H1 (cell line): ENCODE measurements around the gene PATJ. TPM values are rescaled to one million over a fixed set of nuclear protein-coding genes. Genes with fewer than 3 reads are reported as not detected.
A peak's percentile ranks its signal among the peaks of the same experiment; 100 is the strongest.

Source experiments
- CTCF ChIA-PET: fragments of 300-600 bp; sonication (Branson Sonifier 250); formaldehyde crosslinking; loops from one replicate; lab custom pipeline; 2021; ENCODE audit not compliant: partially characterized antibody; lab: Charles Lee
- POLR2A ChIA-PET: fragments of 300-600 bp; sonication (Branson Sonifier 250); formaldehyde crosslinking; loops from one replicate; lab custom pipeline; 2021; ENCODE audit warnings: inconsistent platforms; ENCODE audit not compliant: partially characterized antibody; lab: Charles Lee
- DNase-seq, 2 experiments: peaks; one replicate each; pipeline versions ENCODE4 v3.0.0 to v3.0.0-alpha.2; 2010 to 2022; ENCODE audit warnings: low spot score in 2 of 2, low read depth in 1 of 2, mixed read lengths in 1 of 2
- FAIRE-seq: peaks from 2 replicates; lab custom pipeline; 2011; peaks lifted over from hg19 to GRCh38; lab: Jason Lieb, UNC
- H2AFZ ChIP-seq: 2 replicates; pipeline ENCODE4 v1.8.1; 2012; ENCODE audit warnings: low read length, inconsistent platforms
- H2AK5ac ChIP-seq: 2 replicates; pipeline ENCODE4 v1.6.1; 2013; ENCODE audit warnings: low read depth, low read length
- H2BK120ac ChIP-seq: replicated peaks from 2 replicates; pipeline ENCODE3; 2013; ENCODE audit warnings: low read depth, low read length, inconsistent platforms
- H2BK12ac ChIP-seq: 2 replicates; pipeline ENCODE4 v1.6.1; 2013; ENCODE audit warnings: low read depth, low read length
- H2BK15ac ChIP-seq: 2 replicates; pipeline ENCODE4 v1.6.1; 2013; ENCODE audit warnings: low read length
- H2BK20ac ChIP-seq: 2 replicates; pipeline ENCODE4 v1.6.1; 2013; ENCODE audit warnings: low read length
- H2BK5ac ChIP-seq: 2 replicates; pipeline ENCODE4 v1.6.1; 2013; ENCODE audit warnings: low read depth, low read length
- H3K14ac ChIP-seq: 2 replicates; pipeline ENCODE4 v1.6.1; 2013; ENCODE audit warnings: inconsistent platforms; ENCODE audit not compliant: insufficient read length
- H3K18ac ChIP-seq: 2 replicates; pipeline ENCODE4 v1.6.1; 2013; ENCODE audit warnings: low read length; ENCODE audit errors: extremely low read depth
- H3K23ac ChIP-seq: 2 replicates; pipeline ENCODE4 v1.6.1; 2013; ENCODE audit warnings: inconsistent platforms; ENCODE audit not compliant: insufficient read length
- H3K23me2 ChIP-seq: 2 replicates; pipeline ENCODE4 v1.6.1; 2013; ENCODE audit warnings: low read depth, low read length
- H3K27ac ChIP-seq: 2 replicates; pipeline ENCODE4 v1.6.1; 2011; ENCODE audit warnings: low read depth, low read length, inconsistent platforms
- H3K27me3 ChIP-seq, 4 experiments: replicated peaks in 1 of 4; 1 replicate in 1 of 4; 2 replicates in 3 of 4; pipeline versions ENCODE4 v1.6.1 to v1.8.1; 2011 to 2013; ENCODE audit warnings: low read length in 3 of 4, mild to moderate bottlenecking in 3 of 4, inconsistent platforms in 2 of 4, mixed read lengths in 2 of 4, moderate library complexity in 1 of 4; ENCODE audit not compliant: control insufficient read depth in 3 of 4, insufficient read depth in 3 of 4; ENCODE audit errors: extremely low read depth in 1 of 4
- H3K36me3 ChIP-seq, 4 experiments: 2 replicates each; pipeline versions ENCODE4 v1.6.1 to v1.8.1; 2011 to 2013; ENCODE audit warnings: mild to moderate bottlenecking in 4 of 4, low read length in 3 of 4, moderate library complexity in 2 of 4, control low read depth in 1 of 4, inconsistent platforms in 1 of 4; ENCODE audit not compliant: insufficient read depth in 4 of 4, control insufficient read depth in 2 of 4
- H3K4ac ChIP-seq: replicated peaks from 2 replicates; pipeline ENCODE3; 2013; ENCODE audit warnings: low read length, low read depth, mixed read lengths, inconsistent platforms; ENCODE audit not compliant: insufficient read length
- H3K4me1 ChIP-seq, 4 experiments: replicated peaks in 1 of 4; 1 replicate in 1 of 4; 2 replicates in 3 of 4; pipeline versions ENCODE4 v1.6.1 to v1.8.1; 2011 to 2013; ENCODE audit warnings: low read length in 3 of 4, inconsistent platforms in 2 of 4, mixed read lengths in 1 of 4; ENCODE audit not compliant: insufficient read depth in 4 of 4, control insufficient read depth in 3 of 4
- H3K4me2 ChIP-seq, 2 experiments: 2 replicates each; pipeline versions ENCODE4 v1.6.1 to v1.8.1; 2011 to 2013; ENCODE audit warnings: low read depth in 2 of 2, low read length in 2 of 2, control low read depth in 1 of 2, inconsistent platforms in 1 of 2, mild to moderate bottlenecking in 1 of 2; ENCODE audit not compliant: insufficient read depth in 1 of 2
- H3K4me3 ChIP-seq, 4 experiments: fragments of 200-600, 300-600 bp in 1 of 4; sonication (generic), shearing (Covaris generic), sonication (Bioruptor Twin) in 1 of 4; 2 replicates each; pipeline versions ENCODE4 v1.5.1 to v1.8.1; 2011 to 2016; ENCODE audit warnings: low read length in 4 of 4, low read depth in 3 of 4, control low read depth in 2 of 4, inconsistent platforms in 2 of 4, mild to moderate bottlenecking in 2 of 4, mixed read lengths in 1 of 4, moderate library complexity in 1 of 4; ENCODE audit not compliant: insufficient read depth in 2 of 4; ENCODE audit errors: extremely low read depth in 1 of 4
- H3K56ac ChIP-seq: replicated peaks from 2 replicates; pipeline ENCODE3; 2013; ENCODE audit warnings: low read depth, mild to moderate bottlenecking, mixed read lengths, low read length, inconsistent platforms; ENCODE audit not compliant: insufficient read length
- H3K79me1 ChIP-seq: 2 replicates; pipeline ENCODE4 v1.6.1; 2013; ENCODE audit warnings: low read depth, low read length, control low read depth
- H3K79me2 ChIP-seq, 2 experiments: 2 replicates each; pipeline versions ENCODE4 v1.6.1 to v1.8.1; 2012 to 2013; ENCODE audit warnings: low read length in 2 of 2, mild to moderate bottlenecking in 2 of 2, inconsistent platforms in 1 of 2; ENCODE audit not compliant: insufficient read depth in 2 of 2, control insufficient read depth in 1 of 2
- H3K9ac ChIP-seq, 4 experiments: replicated peaks in 1 of 4; 1 replicate in 1 of 4; 2 replicates in 3 of 4; pipeline versions ENCODE4 v1.6.1 to v1.8.1; 2011 to 2013; ENCODE audit warnings: low read depth in 3 of 4, low read length in 3 of 4, control low read depth in 2 of 4, mild to moderate bottlenecking in 2 of 4, moderate library complexity in 2 of 4, inconsistent platforms in 1 of 4; ENCODE audit errors: extremely low read depth in 1 of 4
- H3K9me3 ChIP-seq, 2 experiments: 2 replicates each; pipeline versions ENCODE4 v1.6.1 to v1.8.1; 2012 to 2013; ENCODE audit warnings: mild to moderate bottlenecking in 2 of 2, moderate library complexity in 2 of 2, control low read depth in 1 of 2, inconsistent platforms in 1 of 2, low read depth in 1 of 2, low read length in 1 of 2, mixed read lengths in 1 of 2; ENCODE audit not compliant: insufficient read depth in 2 of 2
- H4K20me1 ChIP-seq, 2 experiments: replicated peaks in 1 of 2; 2 replicates each; pipeline versions ENCODE3 to v1.8.1; 2011 to 2013; ENCODE audit warnings: inconsistent platforms in 2 of 2, low read length in 2 of 2, mild to moderate bottlenecking in 1 of 2; ENCODE audit not compliant: insufficient read depth in 2 of 2, control insufficient read depth in 1 of 2
- H4K5ac ChIP-seq: 2 replicates; pipeline ENCODE4 v1.6.1; 2013; ENCODE audit warnings: low read length, low read depth, mixed read lengths, inconsistent platforms; ENCODE audit not compliant: insufficient read length
- H4K8ac ChIP-seq: 2 replicates; pipeline ENCODE4 v1.8.0; 2013; ENCODE audit warnings: mild to moderate bottlenecking, moderate library complexity, low read length, inconsistent platforms; ENCODE audit not compliant: insufficient read depth; ENCODE audit errors: extremely low read depth
- H4K91ac ChIP-seq: replicated peaks from 2 replicates; pipeline ENCODE3; 2013; ENCODE audit warnings: low read length, mixed read lengths, inconsistent platforms; ENCODE audit not compliant: insufficient read length
- CTCF ChIP-seq, 3 experiments: IDR thresholded peaks; 1 replicate in 2 of 3; 2 replicates in 1 of 3; pipeline versions ENCODE4 v1.5.1 to v1.6.1; 2011; ENCODE audit warnings: low read length in 3 of 3, mild to moderate bottlenecking in 3 of 3, inconsistent platforms in 2 of 3, low read depth in 1 of 3, moderate library complexity in 1 of 3; ENCODE audit not compliant: insufficient read depth in 1 of 3; ENCODE audit errors: control extremely low read depth in 1 of 3
- NRF1 ChIP-seq: IDR thresholded peaks from 2 replicates; pipeline ENCODE4 v1.6.1; 2011; ENCODE audit warnings: mild to moderate bottlenecking, low read depth, low read length, improper control_type of control experiment
- RAD21 ChIP-seq, 2 experiments: IDR thresholded peaks in 1 of 2; conservative IDR thresholded peaks in 1 of 2; 2 replicates each; pipeline ENCODE4 v1.6.1; 2011; ENCODE audit warnings: low read depth in 2 of 2, low read length in 2 of 2, improper control_type of control experiment in 1 of 2, inconsistent platforms in 1 of 2, mild to moderate bottlenecking in 1 of 2, moderate library complexity in 1 of 2
- WGBS, 2 experiments: shearing (Covaris generic) in 1 of 2; methylation state at CpG; one replicate each; pipeline versions ENCODE4 v1.1.6 to v1.1.7; 2013 to 2015; ENCODE audit warnings: low lambda C conversion rate in 2 of 2, mixed read lengths in 2 of 2, inconsistent platforms in 1 of 2, low coverage in 1 of 2, missing lambda C conversion rate in 1 of 2; ENCODE audit not compliant: insufficient replicate concordance in 2 of 2, insufficient coverage in 1 of 2, insufficient read length in 1 of 2; ENCODE audit errors: extremely low coverage in 1 of 2, missing lambda C conversion rate in 1 of 2; 5-methylcytosine and 5-hydroxymethylcytosine counted together
- polyA plus RNA-seq, 7 experiments: library from polyadenylated mRNA; depleted of rRNA in 3 of 7; stranded (reverse) in 5 of 7; unstranded in 2 of 7; fragments of >200 nt in 5 of 7; fragments of 200-250 nt in 2 of 7; gene quantifications; 1 replicate in 5 of 7; 2 replicates in 1 of 7; 4 replicates in 1 of 7; pipeline versions ENCODE4 v1.2.1 to v1.2.3, GENCODE V29; 2011 to 2013; ENCODE audit warnings: missing spikeins in 2 of 7, mixed read lengths in 2 of 7
- total RNA-seq: library from RNA; stranded (reverse); fragmentation: NEBNext Ultra II Directional; extraction: Animal tissue kit (Norgen Biotek cat#: 25700); gene quantifications from 2 replicates; pipeline ENCODE4 v1.2.1, GENCODE V29; 2021

The PATJ gene
- total and polyA plus RNA-seq, 2 of the 8 experiments (the other 6 are each of a cell fraction or from before 2014, with no cell fraction given) = 8.2 to 55.6 TPM

GRCh38 chr1:62070384-62071011, 328.2 kb downstream of the PATJ start:
- Histone ChIP-seq H4K91ac (no peak overlapping the region), H3K23me2 (no peaks in the 10 kb centered on the region), H2BK20ac (no peak overlapping the region), H3K27me3 (no peaks in the 10 kb centered on the region), H3K79me2 (no peaks in the 10 kb centered on the region), H3K14ac (no peak overlapping the region), H2BK5ac (no peak overlapping the region), H3K79me1 (no peaks in the 10 kb centered on the region), H3K4me3 (no peak overlapping the region), H2BK15ac (no peak overlapping the region), H3K18ac (no peak overlapping the region), H3K4me2 (no peak overlapping the region), H3K23ac (no peak overlapping the region), H3K4me1 (no peaks in the 10 kb centered on the region)
- WGBS, 2 experiments = 83% methylated on average over 4 of the region's 4 CpGs; no CpG with 5 or more reads in 1 of the 2 experiments
- CTCF ChIA-PET = interaction anchor here (1.1 to 2.7 kb wide), 10 partner anchors 13 to 152 kb away, joined by 3 to 15 read pairs (median 4); no protein-coding TSS in a partner anchor
- no peak for FAIRE-seq
- no peak for DNase-seq
- TF ChIP-seq RAD21 (IDR thresholded peaks at IDR 0.05 in 1 of 2, conservative IDR thresholded peaks at IDR 0.05 in 1 of 2; ENCODE audit: low read depth in 2 of 2, low read length in 2 of 2) (peak; percentile 62 to 76), CTCF (IDR thresholded peaks at IDR 0.05; ENCODE audit: control extremely low read depth in 1 of 3, insufficient read depth in 1 of 3, low read depth in 1 of 3, low read length in 3 of 3) (peak in 2 of 3 experiments; percentile 20 to 59; a peak in 2 of 4 replicates), NRF1 (no peak)
- TF ChIP-seq, all 59 proteins: peak for 2
- no peaks in the 10 kb centered on the region for H4K20me1 ChIP-seq
- H3K9me3 ChIP-seq = peaks cover 7% of the 10 kb centered on the region in 2 experiments; a peak in 2 of 4 replicates
- peaks cover 0 to 6% (median 0%) of the 10 kb centered on the region in 4 experiments; a peak in 1 of 8 replicates for H3K36me3 ChIP-seq
- no peak overlapping the region for H2AK5ac ChIP-seq
- no peak overlapping the region for H2AFZ ChIP-seq
- no peak overlapping the region for H4K8ac ChIP-seq
- H3K27ac ChIP-seq = no peak overlapping the region
- POLR2A ChIA-PET = no interaction called here
- no peak overlapping the region for H2BK12ac ChIP-seq
- H3K56ac ChIP-seq = no peak overlapping the region
- H3K9ac ChIP-seq = no peak overlapping the region
- no peak overlapping the region for H4K5ac ChIP-seq
- no peak overlapping the region for H2BK120ac ChIP-seq
- H3K4ac ChIP-seq = no peak overlapping the region
